CD4-positive, alpha-beta T cell treated with Interleukin-17A for 1 hour (primary cell): ENCODE measurements around the gene CACNB4.
A peak's percentile ranks its signal among the peaks of the same experiment; 100 is the strongest.
"Not testable (repeated sequence)": the region's sequence is repeated elsewhere in the genome, so short reads cannot be mapped to it uniquely, and the experiment has no call there.

Experiments used
- DNase-seq: peaks from one replicate; pipeline ENCODE4 v3.0.0-alpha.2; 2020

CACNB4 gene

GRCh38 chr2:152098496-152099366 is at the start of gene CACNB4:
CACNB4 (minus strand) TSS chr2:152099044.
- DNase-seq: peak; percentile 10

DNA sequence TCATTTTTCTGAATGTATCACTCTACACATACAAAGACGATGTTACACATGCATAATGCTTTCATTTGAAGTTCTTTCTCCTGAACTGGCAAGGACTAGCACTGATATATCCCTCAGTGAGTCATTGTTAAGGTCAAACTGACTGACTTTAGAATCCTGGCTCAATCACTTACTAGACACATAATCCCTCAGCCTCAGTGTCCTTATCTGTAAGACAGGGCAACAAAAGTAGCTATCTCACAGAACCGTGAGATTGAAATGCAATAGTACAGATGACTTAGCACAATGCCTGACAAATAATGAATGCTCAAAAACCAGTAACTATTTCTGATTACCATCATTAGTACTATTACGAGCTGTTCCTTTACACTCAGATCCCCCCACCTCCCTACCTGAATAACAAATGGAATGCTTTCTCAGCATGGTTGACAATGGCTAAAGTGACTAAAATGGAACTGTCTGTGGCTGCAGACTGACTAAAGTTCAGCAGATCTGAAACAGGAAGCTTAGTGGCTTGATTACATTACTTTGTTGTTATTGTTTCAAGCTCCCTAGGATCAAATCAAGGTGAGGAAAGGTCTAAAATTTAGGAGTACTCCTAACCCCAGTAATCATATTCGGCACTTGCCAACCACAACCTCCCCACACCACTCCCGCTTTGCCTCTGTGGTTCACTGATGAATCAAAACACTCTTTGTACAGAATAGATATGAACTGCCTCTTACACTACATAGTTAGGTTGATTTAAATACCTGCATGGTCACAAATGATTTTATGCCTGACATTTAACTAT is 35.8 kb upstream of the CACNB4 start:
- no peak for DNase-seq

- DNase-seq: no peak
These were observed 33.5 kb upstream of the CACNB4 start for GRCh38 chr2:152132306-152132705.

- no peak for DNase-seq
These were observed 28.8 kb upstream of the CACNB4 start for GRCh38 chr2:152127628-152128027.

DNA sequence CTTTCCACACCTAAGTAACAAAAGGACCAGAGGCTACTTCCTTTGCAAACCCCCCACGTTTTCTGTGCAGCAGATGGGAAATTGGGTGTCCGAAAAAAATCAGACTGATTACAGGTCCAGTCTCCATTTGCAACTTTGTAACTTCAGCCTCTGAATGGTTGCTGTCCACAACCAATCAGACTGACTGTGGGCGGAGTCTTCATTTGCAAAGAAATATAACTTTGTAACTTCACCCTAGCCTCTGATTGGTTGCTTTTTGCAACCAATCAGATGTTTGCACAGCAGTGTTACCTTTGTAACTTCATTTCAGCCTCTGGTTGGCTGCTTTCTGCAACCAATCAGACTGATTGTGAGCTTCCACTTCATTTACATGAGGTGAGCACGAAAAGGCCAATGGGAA is 27.8 kb upstream of the CACNB4 start:
- DNase-seq: no peak

DNA sequence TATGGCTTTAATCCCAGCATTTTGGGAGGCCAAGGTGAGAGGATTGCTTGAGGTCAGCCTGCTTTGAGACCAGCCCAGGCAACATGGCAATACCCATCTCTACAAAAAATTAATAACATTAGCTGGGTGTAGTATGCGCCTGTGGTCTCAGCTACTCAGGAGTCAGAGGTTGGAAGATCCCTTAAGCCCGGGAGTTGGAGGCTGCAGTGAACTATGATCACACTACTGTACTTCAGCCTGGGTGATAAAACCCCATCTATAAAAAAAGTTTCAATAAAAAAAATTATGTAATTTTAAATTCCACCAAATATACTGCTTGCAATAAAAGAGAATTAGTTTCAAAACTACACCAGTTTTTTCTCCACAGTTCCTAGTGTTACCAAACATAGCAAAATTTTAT is 23.3 kb upstream of the CACNB4 start:
- no peak for DNase-seq

DNA sequence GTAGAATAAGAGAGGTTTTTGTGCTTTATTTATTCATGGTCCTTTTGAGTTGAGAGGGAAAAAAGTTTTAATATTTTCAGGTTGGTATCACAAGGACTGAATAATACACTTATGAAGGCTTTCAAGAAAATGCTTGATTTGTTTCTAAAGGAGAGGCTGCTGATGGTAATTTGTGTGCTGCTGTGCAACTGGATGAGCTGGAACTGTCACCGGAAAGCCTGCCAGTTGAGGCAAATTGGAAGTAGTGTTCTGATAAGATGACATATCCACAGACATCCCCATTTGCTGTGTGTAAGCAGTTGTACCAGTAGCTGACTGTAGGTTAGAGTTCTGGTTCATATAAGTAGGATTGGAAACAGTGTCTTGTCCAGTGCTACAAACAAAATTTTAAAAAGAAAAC is 21.6 kb upstream of the CACNB4 start:
- DNase-seq: no peak

- DNase-seq: no peak
These were observed 17.1 kb upstream of the CACNB4 start for GRCh38 chr2:152115952-152116351.

DNA sequence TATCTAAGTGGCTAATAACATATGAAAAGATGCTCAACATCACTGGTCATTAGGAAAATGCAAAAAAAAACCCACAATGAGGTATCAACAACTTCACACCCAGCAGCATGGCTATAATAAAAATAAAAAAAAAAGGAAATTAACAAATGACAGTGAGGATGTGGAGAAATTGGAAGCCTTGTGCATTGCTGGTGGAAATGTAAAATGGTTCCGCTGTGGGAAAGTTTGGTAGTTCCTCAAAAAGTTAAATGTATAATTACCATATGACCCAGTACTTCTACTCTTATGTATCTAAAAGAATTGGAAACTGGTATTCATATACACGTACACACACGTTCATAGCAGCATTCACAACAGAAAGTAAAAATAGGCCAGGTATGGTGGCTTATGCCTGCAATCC is 15.5 kb upstream of the CACNB4 start:
- DNase-seq: no peak

- not testable (repeated sequence) for DNase-seq
These were observed 8.3 kb upstream of the CACNB4 start for GRCh38 chr2:152107140-152107539.

GRCh38 chr2:152106464-152106863 is 7.6 kb upstream of the CACNB4 start:
- no peak for DNase-seq

DNA sequence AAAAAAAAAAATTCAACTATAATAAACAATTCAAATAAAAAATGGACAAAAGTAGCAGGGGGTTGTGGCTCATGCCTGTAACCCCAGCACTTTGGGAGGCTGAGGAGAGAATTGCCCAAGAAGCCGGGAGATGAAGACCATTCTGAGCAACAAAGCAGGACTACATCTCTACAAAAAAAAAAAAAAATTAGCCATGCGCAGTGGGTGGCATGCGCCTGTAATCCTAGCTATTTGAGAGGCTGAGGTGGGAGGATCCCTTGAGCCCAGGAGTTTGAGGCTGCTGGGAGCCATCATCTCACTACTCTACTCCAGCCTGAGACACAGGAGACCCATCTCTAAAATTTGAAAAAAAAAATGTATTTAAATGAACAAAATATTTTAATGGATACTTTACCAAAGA is 4.4 kb upstream of the CACNB4 start:
- DNase-seq: no peak

DNA sequence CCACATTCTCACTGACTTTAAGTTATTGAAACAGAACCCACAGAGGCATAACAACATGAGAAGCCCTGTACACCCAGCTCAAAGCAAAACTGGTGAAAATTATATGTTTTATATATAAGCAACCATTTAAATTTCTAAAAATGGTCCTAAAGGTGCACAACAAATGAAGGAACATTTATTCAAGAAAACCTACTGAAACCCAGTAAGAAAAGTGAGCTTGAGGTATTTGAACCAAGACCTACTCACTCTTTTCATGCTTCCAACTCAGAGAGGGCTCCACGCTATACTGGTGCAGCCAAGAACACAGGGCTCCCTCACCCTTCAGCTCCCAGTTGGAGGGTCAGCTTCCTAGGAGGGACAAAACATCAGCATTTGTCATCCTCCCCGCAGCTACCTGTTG is 2.1 kb upstream of the CACNB4 start:
- DNase-seq: no peak

GRCh38 chr2:152099367-152100050 is 665 bp upstream of the CACNB4 start:
- no peak for DNase-seq

GRCh38 chr2:152097801-152098495 is 896 bp downstream of the CACNB4 start:
- no peak for DNase-seq

- no peak for DNase-seq
These were observed 1.5 kb downstream of the CACNB4 start for GRCh38 chr2:152097290-152097800.

GRCh38 chr2:152095146-152095545 is 3.7 kb downstream of the CACNB4 start:
- DNase-seq: no peak

- no peak for DNase-seq
These were observed 4.8 kb downstream of the CACNB4 start for GRCh38 chr2:152094014-152094413.

GRCh38 chr2:152093464-152093863 is 5.4 kb downstream of the CACNB4 start:
- no peak for DNase-seq

- no peak for DNase-seq
These were observed 6.7 kb downstream of the CACNB4 start for GRCh38 chr2:152092095-152092494.

- DNase-seq: not testable (repeated sequence)
These were observed 8.1 kb downstream of the CACNB4 start for GRCh38 chr2:152090726-152091125.

- no peak for DNase-seq
These were observed 9.6 kb downstream of the CACNB4 start for GRCh38 chr2:152089238-152089637.

GRCh38 chr2:152088006-152088405 is 10.8 kb downstream of the CACNB4 start:
- no peak for DNase-seq
